ENCODE data around the gene VGLL2.

DNA sequence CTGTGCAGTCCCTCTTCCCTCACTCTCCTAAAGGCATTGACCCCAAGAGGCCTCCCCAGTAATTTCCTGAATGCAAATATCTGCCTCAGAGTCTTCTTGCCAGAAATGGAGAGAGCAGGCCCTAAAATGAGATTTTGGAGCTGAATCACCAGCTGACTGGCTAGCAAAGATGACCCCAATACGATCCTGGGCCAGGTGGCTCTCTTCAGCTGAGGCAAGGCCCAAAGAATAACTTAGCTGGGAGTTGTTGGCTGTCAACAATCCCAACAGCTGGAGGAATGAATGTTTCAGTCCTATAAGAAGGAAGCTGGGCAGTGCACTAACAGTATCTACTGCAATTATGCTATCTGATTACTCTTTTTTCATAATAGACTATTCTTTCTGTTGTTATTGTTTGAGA, 37.2 kb upstream of the VGLL2 start:
- TF ChIP-seq, protein P1, sequence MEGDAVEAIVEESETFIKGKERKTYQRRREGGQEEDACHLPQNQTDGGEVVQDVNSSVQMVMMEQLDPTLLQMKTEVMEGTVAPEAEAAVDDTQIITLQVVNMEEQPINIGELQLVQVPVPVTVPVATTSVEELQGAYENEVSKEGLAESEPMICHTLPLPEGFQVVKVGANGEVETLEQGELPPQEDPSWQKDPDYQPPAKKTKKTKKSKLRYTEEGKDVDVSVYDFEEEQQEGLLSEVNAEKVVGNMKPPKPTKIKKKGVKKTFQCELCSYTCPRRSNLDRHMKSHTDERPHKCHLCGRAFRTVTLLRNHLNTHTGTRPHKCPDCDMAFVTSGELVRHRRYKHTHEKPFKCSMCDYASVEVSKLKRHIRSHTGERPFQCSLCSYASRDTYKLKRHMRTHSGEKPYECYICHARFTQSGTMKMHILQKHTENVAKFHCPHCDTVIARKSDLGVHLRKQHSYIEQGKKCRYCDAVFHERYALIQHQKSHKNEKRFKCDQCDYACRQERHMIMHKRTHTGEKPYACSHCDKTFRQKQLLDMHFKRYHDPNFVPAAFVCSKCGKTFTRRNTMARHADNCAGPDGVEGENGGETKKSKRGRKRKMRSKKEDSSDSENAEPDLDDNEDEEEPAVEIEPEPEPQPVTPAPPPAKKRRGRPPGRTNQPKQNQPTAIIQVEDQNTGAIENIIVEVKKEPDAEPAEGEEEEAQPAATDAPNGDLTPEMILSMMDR (IDR thresholded peaks at IDR 0.05): no peak
- no peak for TF ChIP-seq POLR2A (IDR thresholded peaks at IDR 0.05)

Measured in esophagus squamous epithelium (tissue), 4 donors.